Upper lobe of right lung (tissue), 1 donor: Measurements from ENCODE around the gene INTS1. TPM values are rescaled to one million over a fixed set of nuclear protein-coding genes. Genes with fewer than 3 reads are reported as not detected.

ENCODE experiments used
- ATAC-seq: fragments of 200-7000 bp; cut with Tn5 transposase; one replicate; pipeline ENCODE4 v1.9.1; 2020; ENCODE audit warnings: mild to moderate bottlenecking, moderate library complexity
- DNase-seq: peaks from one replicate; pipeline ENCODE4 v3.0.0-alpha.2; 2020
- H3K27ac ChIP-seq: fragments of 200-600 bp; one replicate; pipeline ENCODE4 v1.8.0; 2022
- H3K27me3 ChIP-seq: fragments of 200-600 bp; one replicate; pipeline ENCODE4 v1.8.0; 2022; ENCODE audit warnings: mild to moderate bottlenecking
- H3K36me3 ChIP-seq: fragments of 200-600 bp; one replicate; pipeline ENCODE4 v1.8.0; 2022
- H3K4me1 ChIP-seq: fragments of 200-600 bp; one replicate; pipeline ENCODE4 v1.8.0; 2022
- H3K4me3 ChIP-seq: fragments of 200-600 bp; one replicate; pipeline ENCODE4 v1.8.0; 2022; ENCODE audit warnings: mild to moderate bottlenecking
- H3K9me3 ChIP-seq: fragments of 200-600 bp; one replicate; pipeline ENCODE4 v1.8.0; 2022
- CTCF ChIP-seq: fragments of 200-600 bp; IDR thresholded peaks from one replicate; pipeline ENCODE4 v1.8.0; 2022; ENCODE audit warnings: antibody characterized with exemption
- intact Hi-C: fragments of 100-400 bp; cut with DNase I; formaldehyde crosslinking; loops from one replicate; pipeline ENCODE4 v1.11.0; 2022
- total RNA-seq: library from RNA; stranded (reverse); fragmentation: NEBNext Ultra II Directional; extraction: Animal tissue kit (Norgen Biotek cat#: 25700); gene quantifications from one replicate; pipeline ENCODE4 v1.2.1, GENCODE V29; 2021
- donor health status: DM: no; HTN: yes; CAD: no; lungs with severe emphysema.

The INTS1 gene
- total RNA-seq, 1 donor from 2014 or later = 49.2 TPM

GRCh38 chr7:1422512-1423263, 81.5 kb downstream of the INTS1 start:
- intact Hi-C loops = no loop called here
- Histone ChIP-seq H3K4me3 (no peak overlapping the region), H3K4me1 (no peaks in the 10 kb centered on the region), H3K36me3 (no peaks in the 10 kb centered on the region), H3K9me3 (no peaks in the 10 kb centered on the region), H3K27ac (no peak overlapping the region), H3K27me3 (peaks cover 16% of the 10 kb centered on the region)
- no peak for ATAC-seq
- DNase-seq = no peak
- no peak for TF ChIP-seq CTCF

GRCh38 chr7:1421946-1422345, 82.2 kb downstream of the INTS1 start:
- intact Hi-C loops = no loop called here
- no peak for ATAC-seq

GRCh38 chr7:1421020-1421790, 83.0 kb downstream of the INTS1 start:
- Histone ChIP-seq H3K4me1 (no peaks in the 10 kb centered on the region), H3K27ac (no peak overlapping the region), H3K9me3 (no peaks in the 10 kb centered on the region), H3K27me3 (peaks cover 16% of the 10 kb centered on the region), H3K4me3 (no peak overlapping the region), H3K36me3 (no peaks in the 10 kb centered on the region)
- intact Hi-C loops = no loop called here
- no peak for TF ChIP-seq CTCF
- no peak for DNase-seq
- no peak for ATAC-seq

More at GRCh38 chr7:1421946-1422345, 82.2 kb downstream of the INTS1 start:
- peaks cover 16% of the 10 kb centered on the region for H3K27me3 ChIP-seq
- H3K4me1 ChIP-seq = no peaks in the 10 kb centered on the region
- DNase-seq = no peak
- no peak for TF ChIP-seq CTCF
- H3K4me3 ChIP-seq = no peak overlapping the region
- no peaks in the 10 kb centered on the region for H3K9me3 ChIP-seq
- H3K36me3 ChIP-seq = no peaks in the 10 kb centered on the region
- H3K27ac ChIP-seq = no peak overlapping the region

Other genes starting within 250 kb of the INTS1 start
- gene MICALL2, start 44.9 kb downstream of the INTS1 start, total RNA-seq = 37.6 TPM
- 64.8 TPM for gene MAFK, start 26.3 kb upstream of the INTS1 start, total RNA-seq
- gene TMEM184A, start 51.8 kb upstream of the INTS1 start, total RNA-seq = 4.4 TPM
- 20.3 TPM for gene PSMG3, start 65.6 kb upstream of the INTS1 start, total RNA-seq
- 4.3 TPM for gene ELFN1, start 165.9 kb upstream of the INTS1 start, total RNA-seq